Liver (tissue), 9 donors: ENCODE results near the gene ADAR. TPM values are rescaled to one million over a fixed set of nuclear protein-coding genes. Genes with fewer than 3 reads are reported as not detected.

Experiments
- DNase-seq: peaks from one replicate; pipeline ENCODE4 v3.0.0-alpha.2; 2017; ENCODE audit warnings: low spot score
- H3K27ac ChIP-seq, 2 donors: one replicate each; pipeline ENCODE4 v1.7.0; 2013; ENCODE audit warnings: inconsistent platforms in 2 of 2, low read length in 2 of 2, control low read depth in 1 of 2, low read depth in 1 of 2, mild to moderate bottlenecking in 1 of 2
- H3K27me3 ChIP-seq, 4 donors: one replicate each; pipeline versions ENCODE4 v1.6.1 to v1.7.0; 2013; ENCODE audit warnings: low read length in 3 of 4, inconsistent platforms in 1 of 4, mild to moderate bottlenecking in 1 of 4, moderate library complexity in 1 of 4; ENCODE audit not compliant: control insufficient read depth in 4 of 4, insufficient read depth in 4 of 4
- H3K36me3 ChIP-seq, 4 donors: one replicate each; pipeline versions ENCODE4 v1.6.1 to v1.7.0; 2013; ENCODE audit warnings: low read length in 3 of 4, mild to moderate bottlenecking in 3 of 4, low read depth in 1 of 4, moderate library complexity in 1 of 4; ENCODE audit not compliant: control insufficient read depth in 4 of 4, insufficient read depth in 3 of 4
- H3K4me1 ChIP-seq, 4 donors: one replicate each; pipeline versions ENCODE4 v1.6.1 to v1.7.0; 2013; ENCODE audit warnings: low read length in 3 of 4, mild to moderate bottlenecking in 3 of 4, moderate library complexity in 1 of 4; ENCODE audit not compliant: control insufficient read depth in 4 of 4, insufficient read depth in 4 of 4
- H3K4me3 ChIP-seq, 3 donors: one replicate each; pipeline versions ENCODE4 v1.6.1 to v1.7.0; 2013; ENCODE audit warnings: low read length in 3 of 3, control low read depth in 1 of 3, low read depth in 1 of 3, mild to moderate bottlenecking in 1 of 3
- H3K9ac ChIP-seq, 2 donors: one replicate each; pipeline ENCODE4 v1.7.0; 2013; ENCODE audit warnings: low read length in 2 of 2, mild to moderate bottlenecking in 2 of 2, moderate library complexity in 2 of 2, control low read depth in 1 of 2, low read depth in 1 of 2
- H3K9me3 ChIP-seq, 4 donors: one replicate each; pipeline versions ENCODE4 v1.6.1 to v1.7.0; 2013; ENCODE audit warnings: low read length in 3 of 4; ENCODE audit not compliant: control insufficient read depth in 4 of 4
- EGR1 ChIP-seq, 2 donors: IDR thresholded peaks; 2 replicates each; pipeline ENCODE4 v1.6.1; 2016 to 2018; ENCODE audit warnings: antibody characterized with exemption in 2 of 2, low read depth in 2 of 2
- FOXA1 ChIP-seq: IDR thresholded peaks from 2 replicates; pipeline ENCODE4 v1.6.1; 2016; ENCODE audit warnings: antibody characterized with exemption
- GABPA ChIP-seq, 2 donors: IDR thresholded peaks in 1 of 2; conservative IDR thresholded peaks in 1 of 2; 2 replicates each; pipeline ENCODE4 v1.6.1; 2016; ENCODE audit warnings: antibody characterized with exemption in 2 of 2, mild to moderate bottlenecking in 1 of 2, moderate library complexity in 1 of 2
- HNF4A ChIP-seq, 2 donors: conservative IDR thresholded peaks; 2 replicates each; pipeline ENCODE4 v1.6.1; 2016; ENCODE audit warnings: antibody characterized with exemption in 2 of 2, mild to moderate bottlenecking in 2 of 2
- RAD21 ChIP-seq, 2 donors: IDR thresholded peaks; 2 replicates each; pipeline ENCODE4 v1.6.1; 2016; ENCODE audit warnings: antibody characterized with exemption in 2 of 2, mild to moderate bottlenecking in 2 of 2
- RXRA ChIP-seq, 2 donors: IDR thresholded peaks; 2 replicates each; pipeline ENCODE4 v1.6.1; 2017 to 2018; ENCODE audit warnings: antibody characterized with exemption in 2 of 2, mild to moderate bottlenecking in 1 of 2
- YY1 ChIP-seq: IDR thresholded peaks from 2 replicates; pipeline ENCODE4 v1.6.1; 2016; ENCODE audit warnings: antibody characterized with exemption, mild to moderate bottlenecking
- ZBTB33 ChIP-seq: IDR thresholded peaks from 2 replicates; pipeline ENCODE4 v1.6.1; 2016; ENCODE audit warnings: antibody characterized with exemption
- WGBS: extraction: QIAGEN DNeasy Blood & Tissue Kit; methylation state at CpG from one replicate; pipeline ENCODE4 v1.1.7; 2013; 5-methylcytosine and 5-hydroxymethylcytosine counted together
- polyA plus RNA-seq, 2 donors: library from polyadenylated mRNA; stranded (reverse) in 1 of 2; unstranded in 1 of 2; fragments of 200-250 nt in 1 of 2; fragments of >200 nt in 1 of 2; fragmentation: Nextera tagmentation in 1 of 2; extraction: Ambion mirVana in 1 of 2; gene quantifications; one replicate each; pipeline versions ENCODE4 v1.2.1 to v1.2.3, GENCODE V29; 2013 to 2015
- total RNA-seq, 2 donors: library from RNA; depleted of rRNA; stranded (reverse); fragments of >200 nt; gene quantifications; one replicate each; pipeline ENCODE4 v1.2.3, GENCODE V29; 2014
- donor health status: healthy.
- donor health status: healthy.
- donor health status: healthy.
- donor health status: healthy.
- donor health status: healthy.

Gene ADAR
- total and polyA plus RNA-seq, 4 donors = 39.3 to 76.1 (median 51.1) TPM

GRCh38 chr1:154573168-154573510 is 34.8 kb downstream of the ADAR start:
- Histone ChIP-seq H3K4me3 (no peak overlapping the region), H3K36me3 (no peaks in the 10 kb centered on the region), H3K9ac (no peak overlapping the region), H3K27me3 (peaks cover 0 to 2% (median 0%) of the 10 kb centered on the region in 4 donors), H3K27ac (no peak overlapping the region), H3K9me3 (no peaks in the 10 kb centered on the region), H3K4me1 (peaks cover 0 to 1% (median under 1%) of the 10 kb centered on the region in 4 donors)
- no peak for DNase-seq
- TF ChIP-seq GABPA (IDR thresholded peaks at IDR 0.05 in 1 of 2, conservative IDR thresholded peaks at IDR 0.05 in 1 of 2) = no peak
- TF ChIP-seq ZBTB33 = no peak
- no peak for TF ChIP-seq FOXA1
- TF ChIP-seq YY1 = no peak
- TF ChIP-seq EGR1 (IDR thresholded peaks at IDR 0.05; ENCODE audit: low read depth in 2 of 2) = no peak
- no peak for TF ChIP-seq HNF4A (conservative IDR thresholded peaks at IDR 0.05)
- WGBS = 86% methylated on average over 3 of the region's 3 CpGs

GRCh38 chr1:154572468-154573167 is 35.4 kb downstream of the ADAR start:
- Histone ChIP-seq H3K9me3 (no peaks in the 10 kb centered on the region), H3K4me3 (no peak overlapping the region), H3K27me3 (peaks cover 0 to 2% (median 0%) of the 10 kb centered on the region in 4 donors), H3K9ac (no peak overlapping the region), H3K27ac (no peak overlapping the region), H3K4me1 (peaks cover 1 to 6% (median 5%) of the 10 kb centered on the region in 4 donors), H3K36me3 (no peaks in the 10 kb centered on the region)
- no peak for TF ChIP-seq EGR1 (IDR thresholded peaks at IDR 0.05; ENCODE audit: low read depth in 2 of 2)
- TF ChIP-seq RXRA (IDR thresholded peaks at IDR 0.05) = no peak
- TF ChIP-seq ZBTB33 = no peak
- 66% methylated on average over 10 of the region's 10 CpGs for WGBS
- no peak for DNase-seq

GRCh38 chr1:154571964-154572288 is 36.1 kb downstream of the ADAR start:
- TF ChIP-seq RAD21 (IDR thresholded peaks at IDR 0.05) = no peak
- WGBS = 92% methylated on average over 29 of the region's 29 CpGs
- H3K36me3 ChIP-seq = no peaks in the 10 kb centered on the region
- H3K9me3 ChIP-seq = no peaks in the 10 kb centered on the region
- no peak for DNase-seq
- H3K4me3 ChIP-seq = no peak overlapping the region
- H3K27me3 ChIP-seq = peaks cover 0 to 6% (median 3%) of the 10 kb centered on the region in 4 donors
- H3K9ac ChIP-seq = no peak overlapping the region
- H3K4me1 ChIP-seq = peaks cover 3 to 10% (median 7%) of the 10 kb centered on the region in 4 donors
- no peak overlapping the region for H3K27ac ChIP-seq
